Erythroblast (primary cell): ENCODE measurements around the gene MAD1L1.

Experiments
- GATA1 ChIP-seq: IDR thresholded peaks from 2 replicates; pipeline ENCODE4 v1.6.1; 2011; ENCODE audit warnings: low read depth, mild to moderate bottlenecking, control low read depth, low read length, moderate library complexity
- POLR2A ChIP-seq: IDR thresholded peaks from 2 replicates; pipeline ENCODE4 v1.6.1; 2011; ENCODE audit warnings: mild to moderate bottlenecking, low read length

GRCh38 chr7:1842321-1843221 lies 390.2 kb downstream of the MAD1L1 start:
- TF ChIP-seq POLR2A, result no peak
- no peak for TF ChIP-seq GATA1
